B cell (primary cell): ENCODE measurements around the gene HHATL. TPM values are rescaled to one million over a fixed set of nuclear protein-coding genes. Genes with fewer than 3 reads are reported as not detected.

Experiments used
- ATAC-seq: fragments of 200-7000 bp; cut with Tn5 transposase; one replicate; pipeline ENCODE4 v1.10.0; 2021; ENCODE audit warnings: low read depth, mild to moderate bottlenecking, moderate number of reproducible peaks, moderate library complexity
- CTCF ChIA-PET: fragments of 350-600 bp; sonication (Branson Sonifier 250); formaldehyde crosslinking; loops from one replicate; lab custom pipeline; 2021; ENCODE audit warnings: antibody characterized with exemption, inconsistent platforms; lab: Charles Lee
- POLR2A ChIA-PET: fragments of 350-600 bp; sonication (Branson Sonifier 250); formaldehyde crosslinking; loops from one replicate; lab custom pipeline; 2021; ENCODE audit warnings: antibody characterized with exemption; lab: Charles Lee
- DNase-seq: peaks from one replicate; pipeline ENCODE4 v3.0.0; 2013
- H2AFZ ChIP-seq: 2 replicates; pipeline ENCODE4 v1.6.1; 2012; ENCODE audit warnings: mild to moderate bottlenecking, low read depth, low read length; ENCODE audit not compliant: insufficient read depth, poor library complexity, severe bottlenecking
- H3K27ac ChIP-seq, 2 donors: 1 replicate in 1 of 2; 2 replicates in 1 of 2; pipeline ENCODE4 v1.5.1; 2012 to 2013; ENCODE audit warnings: low read length in 2 of 2, mild to moderate bottlenecking in 2 of 2, moderate library complexity in 1 of 2
- H3K27me3 ChIP-seq, 4 experiments: fragments of 200-600 bp in 1 of 4; sonication (generic) in 1 of 4; replicated peaks in 1 of 4; 1 replicate in 2 of 4; 2 replicates in 2 of 4; pipeline versions ENCODE4 v1.6.1 to v1.7.0; 2013 to 2016; ENCODE audit warnings: low read length in 3 of 4, mild to moderate bottlenecking in 2 of 4, mixed read lengths in 1 of 4, moderate library complexity in 1 of 4; ENCODE audit not compliant: insufficient read depth in 4 of 4, control insufficient read depth in 3 of 4; ENCODE audit errors: control extremely low read depth in 1 of 4
- H3K36me3 ChIP-seq, 2 experiments: replicated peaks in 1 of 2; 1 replicate in 1 of 2; 2 replicates in 1 of 2; pipeline versions ENCODE4 v1.6.1 to v1.7.1; 2013; ENCODE audit warnings: low read length in 1 of 2; ENCODE audit not compliant: insufficient read depth in 2 of 2, control insufficient read depth in 1 of 2; ENCODE audit errors: control extremely low read depth in 1 of 2, extremely low read depth in 1 of 2
- H3K4me1 ChIP-seq, 2 donors: fragments of 200-600 bp in 1 of 2; sonication (generic) in 1 of 2; 1 replicate in 1 of 2; 2 replicates in 1 of 2; pipeline versions ENCODE4 v1.5.1 to v1.6.1; 2013 to 2017; ENCODE audit warnings: low read length in 2 of 2; ENCODE audit not compliant: control insufficient read depth in 2 of 2, insufficient read depth in 2 of 2
- H3K4me2 ChIP-seq: replicated peaks from 2 replicates; pipeline ENCODE3; 2012; ENCODE audit warnings: mild to moderate bottlenecking, low read depth, low read length; ENCODE audit not compliant: poor library complexity, severe bottlenecking
- H3K4me3 ChIP-seq, 5 experiments: fragments of 200-600 bp in 1 of 5; sonication (generic) in 1 of 5; 1 replicate in 3 of 5; 2 replicates in 2 of 5; pipeline versions ENCODE4 v1.5.1 to v1.7.0; 2011 to 2016; ENCODE audit warnings: low read length in 4 of 5, mild to moderate bottlenecking in 4 of 5, low read depth in 2 of 5, control low read depth in 1 of 5, moderate library complexity in 1 of 5; ENCODE audit not compliant: insufficient read depth in 1 of 5; ENCODE audit errors: control extremely low read depth in 1 of 5, extremely low read depth in 1 of 5
- H3K79me2 ChIP-seq: fragments of 200-600 bp; sonication (generic); one replicate; pipeline ENCODE4 v1.6.0; 2016; ENCODE audit warnings: low read length; ENCODE audit not compliant: control insufficient read depth, insufficient read depth
- H3K9ac ChIP-seq: fragments of 200-600 bp; sonication (generic); 2 replicates; pipeline ENCODE4 v1.6.1; 2017; ENCODE audit warnings: mild to moderate bottlenecking, low read length, moderate library complexity
- H3K9me3 ChIP-seq, 3 donors: one replicate each; pipeline versions ENCODE4 v1.6.1 to v1.7.1; 2013; ENCODE audit warnings: low read length in 2 of 3; ENCODE audit not compliant: control insufficient read depth in 2 of 3, insufficient read depth in 1 of 3; ENCODE audit errors: control extremely low read depth in 1 of 3
- H4K20me1 ChIP-seq: 2 replicates; pipeline ENCODE4 v1.6.0; 2012; ENCODE audit warnings: mild to moderate bottlenecking, low read length; ENCODE audit not compliant: insufficient read depth, control insufficient read depth, poor library complexity, severe bottlenecking
- H3K27ac Mint-ChIP-seq: one replicate; pipeline ENCODE4 v1.8.0; 2021; ENCODE audit warnings: mixed read lengths
- H3K27me3 Mint-ChIP-seq: one replicate; pipeline ENCODE4 v1.8.0; 2021; ENCODE audit warnings: mixed read lengths
- H3K4me1 Mint-ChIP-seq: one replicate; pipeline ENCODE4 v1.8.0; 2021; ENCODE audit warnings: mixed read lengths
- H3K4me3 Mint-ChIP-seq: one replicate; pipeline ENCODE4 v1.8.0; 2021; ENCODE audit warnings: mixed read lengths
- H3K9me3 Mint-ChIP-seq: one replicate; pipeline ENCODE4 v1.8.0; 2022; ENCODE audit warnings: mixed read lengths; ENCODE audit not compliant: insufficient read depth
- EZH2 ChIP-seq: IDR thresholded peaks from 2 replicates; pipeline ENCODE4 v1.6.1; 2012; ENCODE audit warnings: borderline replicate concordance, low read depth, mild to moderate bottlenecking, moderate library complexity, low read length; ENCODE audit not compliant: insufficient read depth, poor library complexity, severe bottlenecking
- WGBS: methylation state at CpG from one replicate; pipeline ENCODE4 v1.1.5; 2013; ENCODE audit warnings: missing lambda C conversion rate; ENCODE audit not compliant: insufficient coverage; 5-methylcytosine and 5-hydroxymethylcytosine counted together
- intact Hi-C: fragments of 100-400 bp; cut with micrococcal nuclease; formaldehyde crosslinking; loops from one replicate; pipeline ENCODE4 v1.10.0; 2022
- polyA plus RNA-seq: library from polyadenylated mRNA; depleted of rRNA; stranded (reverse); fragments of >200 nt; gene quantifications from 2 replicates; pipeline ENCODE4 v1.2.3, GENCODE V29; 2012
- total RNA-seq, 2 donors: library from RNA; stranded (reverse); fragments of 120-200 nt in 1 of 2; gene quantifications; 1 replicate in 1 of 2; 2 replicates in 1 of 2; pipeline versions ENCODE4 v1.2.3 to v1.2.4, GENCODE V29; 2013 to 2022
- TF ChIP-seq, protein P1 (sequence below): fragments of 200-600 bp; IDR thresholded peaks from one replicate; pipeline ENCODE4 v1.8.0; 2022; ENCODE audit warnings: antibody characterized with exemption, mild to moderate bottlenecking

HHATL gene
- total and polyA plus RNA-seq, 2 donors (not counting 1 experiment from before 2014, with no cell fraction given) = not detected

DNA sequence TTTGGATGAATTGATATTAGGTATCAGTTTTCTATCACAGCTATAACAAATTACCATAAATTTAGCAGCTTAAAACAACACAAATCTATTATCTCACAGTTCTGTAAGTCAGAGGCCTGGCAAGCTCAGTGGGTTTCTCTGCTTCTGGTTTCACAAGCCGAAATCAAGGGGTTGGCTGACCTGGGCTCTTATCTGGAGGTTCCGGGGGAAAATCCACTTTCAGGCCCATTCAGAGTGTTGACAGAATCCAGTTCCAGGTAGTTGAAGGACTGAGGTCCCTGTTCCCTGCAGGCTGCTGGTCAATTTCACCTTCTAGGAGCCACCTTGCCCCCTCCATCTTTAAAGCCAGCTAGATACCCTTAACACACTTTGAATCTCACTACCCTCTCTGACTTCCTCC lies 11.1 kb upstream of the HHATL start:
- Histone ChIP-seq H3K36me3 (no peaks in the 10 kb centered on the region), H4K20me1 (no peaks in the 10 kb centered on the region), H3K27me3 (no peaks in the 10 kb centered on the region), H3K4me2 (no peak overlapping the region), H3K4me3 (no peak overlapping the region), H3K4me1 (peaks cover 15 to 16% of the 10 kb centered on the region in 2 donors), H3K9me3 (no peaks in the 10 kb centered on the region), H3K9ac (no peak overlapping the region), H3K79me2 (no peaks in the 10 kb centered on the region), H2AFZ (no peak overlapping the region), H3K27ac (no peak overlapping the region)
- Mint-ChIP-seq H3K27me3 (no peaks in the 10 kb centered on the region), H3K9me3 (no peaks in the 10 kb centered on the region), H3K4me3 (no peak overlapping the region), H3K27ac (no peak overlapping the region), H3K4me1 (peaks cover 18% of the 10 kb centered on the region)
- POLR2A ChIA-PET = no interaction called here
- no peak for ATAC-seq
- TF ChIP-seq, protein P1, sequence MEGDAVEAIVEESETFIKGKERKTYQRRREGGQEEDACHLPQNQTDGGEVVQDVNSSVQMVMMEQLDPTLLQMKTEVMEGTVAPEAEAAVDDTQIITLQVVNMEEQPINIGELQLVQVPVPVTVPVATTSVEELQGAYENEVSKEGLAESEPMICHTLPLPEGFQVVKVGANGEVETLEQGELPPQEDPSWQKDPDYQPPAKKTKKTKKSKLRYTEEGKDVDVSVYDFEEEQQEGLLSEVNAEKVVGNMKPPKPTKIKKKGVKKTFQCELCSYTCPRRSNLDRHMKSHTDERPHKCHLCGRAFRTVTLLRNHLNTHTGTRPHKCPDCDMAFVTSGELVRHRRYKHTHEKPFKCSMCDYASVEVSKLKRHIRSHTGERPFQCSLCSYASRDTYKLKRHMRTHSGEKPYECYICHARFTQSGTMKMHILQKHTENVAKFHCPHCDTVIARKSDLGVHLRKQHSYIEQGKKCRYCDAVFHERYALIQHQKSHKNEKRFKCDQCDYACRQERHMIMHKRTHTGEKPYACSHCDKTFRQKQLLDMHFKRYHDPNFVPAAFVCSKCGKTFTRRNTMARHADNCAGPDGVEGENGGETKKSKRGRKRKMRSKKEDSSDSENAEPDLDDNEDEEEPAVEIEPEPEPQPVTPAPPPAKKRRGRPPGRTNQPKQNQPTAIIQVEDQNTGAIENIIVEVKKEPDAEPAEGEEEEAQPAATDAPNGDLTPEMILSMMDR = no peak
- TF ChIP-seq EZH2 = no peak
- intact Hi-C loops = no loop called here
- no peak for DNase-seq
- WGBS = 100% methylated on average over 2 of the region's 2 CpGs
- CTCF ChIA-PET = interaction anchor here (1.0 kb wide), 1 partner anchor 174 kb away, joined by 3 read pairs; no protein-coding TSS in a partner anchor

DNA sequence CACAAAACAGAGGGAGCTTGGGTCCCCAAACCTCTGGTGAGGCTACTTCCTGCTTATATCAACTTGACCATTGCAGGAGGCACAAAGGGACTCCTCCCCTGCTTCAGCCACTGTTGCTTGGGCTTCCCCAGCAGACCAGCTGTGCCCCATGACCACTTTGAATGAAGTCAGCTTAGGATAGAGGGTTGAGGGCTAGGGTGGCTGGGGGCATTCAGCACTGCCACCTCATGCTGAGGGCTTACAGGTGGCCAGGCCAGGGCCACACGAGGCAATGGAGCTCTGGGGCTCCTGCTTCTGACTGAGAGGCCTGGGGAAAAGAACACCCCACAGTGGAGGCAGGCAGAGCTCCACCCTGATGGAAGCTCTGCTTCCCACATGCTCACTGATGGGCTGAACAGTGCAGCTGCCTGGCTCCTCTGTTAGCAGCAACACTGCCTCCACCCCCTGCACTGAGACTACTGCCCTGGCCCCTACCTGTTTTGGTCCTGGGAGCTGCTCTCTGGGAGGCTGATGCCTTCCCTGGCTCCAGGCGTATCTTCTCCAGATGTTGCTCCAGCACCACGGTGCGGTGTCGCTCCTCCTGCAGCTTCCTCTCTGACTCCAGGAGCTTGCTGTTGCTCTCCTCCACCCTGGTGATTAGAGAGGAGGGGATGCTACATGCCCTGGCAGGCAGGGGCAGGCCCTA lies 10.2 kb upstream of the HHATL start:
- ChIA-PET CTCF (interaction anchor here (0.6 to 1.0 kb wide), 2 partner anchors 104 to 173 kb away, joined by 3 to 6 read pairs; no protein-coding TSS in a partner anchor), POLR2A (no interaction called here)
- peak overlapping the region; percentile 25 for H3K4me2 ChIP-seq
- no peaks in the 10 kb centered on the region for H3K9me3 Mint-ChIP-seq
- H3K4me1 ChIP-seq = peaks cover 15 to 16% of the 10 kb centered on the region in 2 donors
- H3K79me2 ChIP-seq = no peaks in the 10 kb centered on the region
- DNase-seq = no peak
- H3K27ac Mint-ChIP-seq = no peak overlapping the region
- no peaks in the 10 kb centered on the region for H3K36me3 ChIP-seq
- H4K20me1 ChIP-seq = no peaks in the 10 kb centered on the region
- no peaks in the 10 kb centered on the region for H3K27me3 Mint-ChIP-seq
- no peak overlapping the region for H2AFZ ChIP-seq
- H3K27ac ChIP-seq = no peak overlapping the region
- intact Hi-C loops = no loop called here
- H3K4me3 ChIP-seq = no peak overlapping the region
- H3K9ac ChIP-seq = no peak overlapping the region
- 77% methylated on average over 2 of the region's 5 CpGs for WGBS
- H3K27me3 ChIP-seq = no peaks in the 10 kb centered on the region
- H3K9me3 ChIP-seq = no peaks in the 10 kb centered on the region
- H3K4me1 Mint-ChIP-seq = peaks cover 18% of the 10 kb centered on the region
- TF ChIP-seq EZH2 = no peak
- TF ChIP-seq, protein P1 = no peak
- ATAC-seq = no peak
- no peak overlapping the region for H3K4me3 Mint-ChIP-seq
